Neutrophil (primary cell): ENCODE results near the gene TFRC.

Source experiments
- H3K27ac ChIP-seq: fragments of 200-600 bp; sonication (generic); 2 replicates; pipeline ENCODE4 v1.5.1; 2016; ENCODE audit warnings: mild to moderate bottlenecking, moderate library complexity
- H3K27me3 ChIP-seq: fragments of 200-600 bp; sonication (generic); 2 replicates; pipeline ENCODE4 v1.6.0; 2016; ENCODE audit warnings: mild to moderate bottlenecking
- H3K36me3 ChIP-seq: fragments of 200-600 bp; sonication (generic); 2 replicates; pipeline ENCODE4 v1.5.1; 2017
- H3K4me1 ChIP-seq, 2 experiments: fragments of 200-600 bp in 1 of 2; sonication (generic) in 1 of 2; 1 replicate in 1 of 2; 2 replicates in 1 of 2; pipeline versions ENCODE4 v1.5.1 to v1.6.1; 2013 to 2016; ENCODE audit warnings: low read depth in 1 of 2, low read length in 1 of 2, mild to moderate bottlenecking in 1 of 2, moderate library complexity in 1 of 2; ENCODE audit not compliant: control insufficient read depth in 1 of 2, insufficient read depth in 1 of 2
- H3K4me3 ChIP-seq, 2 experiments: fragments of 200-600 bp in 1 of 2; sonication (generic) in 1 of 2; 1 replicate in 1 of 2; 2 replicates in 1 of 2; pipeline ENCODE4 v1.5.1; 2013 to 2016; ENCODE audit warnings: low read depth in 1 of 2, low read length in 1 of 2, mild to moderate bottlenecking in 1 of 2, moderate library complexity in 1 of 2
- H3K9me3 ChIP-seq: fragments of 200-600 bp; sonication (generic); 2 replicates; pipeline ENCODE4 v1.5.1; 2016
- CTCF ChIP-seq: fragments of 200-600 bp; sonication (generic); IDR thresholded peaks from 2 replicates; pipeline ENCODE4 v1.5.1; 2016; ENCODE audit warnings: antibody characterized with exemption

Gene TFRC

GRCh38 chr3:196122021-196122687 is 40.3 kb upstream of the TFRC start:
- no peak for TF ChIP-seq CTCF
- Histone ChIP-seq H3K36me3 (no peaks in the 10 kb centered on the region), H3K27ac (no peak overlapping the region), H3K4me3 (no peak overlapping the region), H3K9me3 (no peaks in the 10 kb centered on the region), H3K4me1 (peaks cover 35 to 40% of the 10 kb centered on the region in 2 experiments), H3K27me3 (no peaks in the 10 kb centered on the region)

- no peaks in the 10 kb centered on the region for H3K36me3 ChIP-seq
- no peak for TF ChIP-seq CTCF
- no peak overlapping the region for H3K27ac ChIP-seq
- no peaks in the 10 kb centered on the region for H3K9me3 ChIP-seq
- H3K4me3 ChIP-seq: no peak overlapping the region
- H3K27me3 ChIP-seq: no peaks in the 10 kb centered on the region
- peaks cover 35 to 40% of the 10 kb centered on the region in 2 experiments for H3K4me1 ChIP-seq
Measured at GRCh38 chr3:196121066-196121465, 39.2 kb upstream of the TFRC start.

GRCh38 chr3:196120291-196120951 is 38.5 kb upstream of the TFRC start:
- no peaks in the 10 kb centered on the region for H3K36me3 ChIP-seq
- H3K4me3 ChIP-seq: no peak overlapping the region
- H3K27ac ChIP-seq: no peak overlapping the region
- H3K9me3 ChIP-seq: no peaks in the 10 kb centered on the region
- H3K27me3 ChIP-seq: no peaks in the 10 kb centered on the region
- no peak for TF ChIP-seq CTCF
- peaks cover 35 to 40% of the 10 kb centered on the region in 2 experiments for H3K4me1 ChIP-seq

- H3K4me1 ChIP-seq: peaks cover 28 to 34% of the 10 kb centered on the region in 2 experiments
- H3K4me3 ChIP-seq: no peak overlapping the region
- H3K27ac ChIP-seq: no peak overlapping the region
- H3K9me3 ChIP-seq: no peaks in the 10 kb centered on the region
- TF ChIP-seq CTCF: no peak
- no peaks in the 10 kb centered on the region for H3K27me3 ChIP-seq
- no peaks in the 10 kb centered on the region for H3K36me3 ChIP-seq
Measured at GRCh38 chr3:196117809-196118208, 35.9 kb upstream of the TFRC start.

- Histone ChIP-seq H3K4me1 (peaks cover 7 to 13% of the 10 kb centered on the region in 2 experiments), H3K4me3 (no peak overlapping the region), H3K27ac (no peak overlapping the region), H3K36me3 (no peaks in the 10 kb centered on the region), H3K27me3 (no peaks in the 10 kb centered on the region), H3K9me3 (no peaks in the 10 kb centered on the region)
- no peak for TF ChIP-seq CTCF
Measured at GRCh38 chr3:196115678-196116083, 33.8 kb upstream of the TFRC start.
